Adrenal gland (tissue), 5 donors: Measurements from ENCODE around the gene EXOC3L1.

Source experiments
- POLR2A ChIP-seq, 2 donors: fragments of 450-650 bp; IDR thresholded peaks; one replicate each; pipeline ENCODE4 v1.6.1; 2017; ENCODE audit warnings: antibody characterized with exemption in 2 of 2, mild to moderate bottlenecking in 2 of 2, moderate library complexity in 1 of 2
- TF ChIP-seq, protein P1 (sequence below), 6 experiments: fragments of 450-650 bp in 4 of 6; fragments of 200-600 bp in 2 of 6; sonication (generic) in 1 of 6; IDR thresholded peaks; 1 replicate in 5 of 6; 2 replicates in 1 of 6; pipeline versions ENCODE4 v1.5.1 to v1.8.0; 2016 to 2021; ENCODE audit warnings: antibody characterized with exemption in 6 of 6, mild to moderate bottlenecking in 2 of 6, moderate library complexity in 1 of 6
- donor health status: DM: no; HTN: no; CAD: no.

DNA sequence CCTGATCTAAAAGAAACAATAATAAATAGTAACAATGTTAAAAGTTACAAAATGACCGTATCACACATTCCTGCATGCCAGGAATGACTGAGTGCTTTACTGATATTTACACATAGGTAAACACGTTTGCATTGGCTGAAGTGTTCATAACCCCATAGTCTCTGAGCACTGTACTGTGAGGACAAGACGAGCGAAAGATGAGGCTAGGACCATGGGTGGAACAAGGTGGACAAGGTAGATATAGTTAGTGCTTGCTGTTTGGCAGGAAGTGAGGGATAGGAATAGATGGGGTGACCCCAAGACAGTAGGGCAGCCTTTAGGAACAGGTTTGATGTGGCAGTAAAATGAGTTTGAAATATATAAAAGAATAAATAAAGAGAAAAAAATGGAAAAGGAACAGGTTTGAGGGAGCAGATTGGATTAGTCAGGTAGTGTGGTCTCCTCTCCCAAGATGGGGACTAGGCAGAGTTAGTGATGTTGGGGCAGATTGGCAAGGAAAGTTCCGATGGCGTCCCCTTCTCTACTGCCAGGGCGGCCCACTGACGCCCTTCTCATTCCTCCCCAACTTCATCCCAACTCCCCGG lies 1.6 kb upstream of the EXOC3L1 start:
- TF ChIP-seq, protein P1, sequence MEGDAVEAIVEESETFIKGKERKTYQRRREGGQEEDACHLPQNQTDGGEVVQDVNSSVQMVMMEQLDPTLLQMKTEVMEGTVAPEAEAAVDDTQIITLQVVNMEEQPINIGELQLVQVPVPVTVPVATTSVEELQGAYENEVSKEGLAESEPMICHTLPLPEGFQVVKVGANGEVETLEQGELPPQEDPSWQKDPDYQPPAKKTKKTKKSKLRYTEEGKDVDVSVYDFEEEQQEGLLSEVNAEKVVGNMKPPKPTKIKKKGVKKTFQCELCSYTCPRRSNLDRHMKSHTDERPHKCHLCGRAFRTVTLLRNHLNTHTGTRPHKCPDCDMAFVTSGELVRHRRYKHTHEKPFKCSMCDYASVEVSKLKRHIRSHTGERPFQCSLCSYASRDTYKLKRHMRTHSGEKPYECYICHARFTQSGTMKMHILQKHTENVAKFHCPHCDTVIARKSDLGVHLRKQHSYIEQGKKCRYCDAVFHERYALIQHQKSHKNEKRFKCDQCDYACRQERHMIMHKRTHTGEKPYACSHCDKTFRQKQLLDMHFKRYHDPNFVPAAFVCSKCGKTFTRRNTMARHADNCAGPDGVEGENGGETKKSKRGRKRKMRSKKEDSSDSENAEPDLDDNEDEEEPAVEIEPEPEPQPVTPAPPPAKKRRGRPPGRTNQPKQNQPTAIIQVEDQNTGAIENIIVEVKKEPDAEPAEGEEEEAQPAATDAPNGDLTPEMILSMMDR (IDR thresholded peaks at IDR 0.05): no peak
- no peak for TF ChIP-seq POLR2A (IDR thresholded peaks at IDR 0.05)
